ENCODE measurements around the gene OCA2.

- no peak for TF ChIP-seq POLR2A (IDR thresholded peaks at IDR 0.05)
- no peak for TF ChIP-seq CTCF (IDR thresholded peaks at IDR 0.05)
- no peak for TF ChIP-seq POLR2AphosphoS5 (IDR thresholded peaks at IDR 0.05; ENCODE audit: insufficient read depth in 1 of 2, low read depth in 1 of 2)
Observed at GRCh38 chr15:27787931-27788330, 311.2 kb downstream of the OCA2 start.

Measured in vagina (tissue), 2 donors.